Dermis blood vessel endothelial cell (primary cell): ENCODE measurements around the gene THSD4. TPM values are rescaled to one million over a fixed set of nuclear protein-coding genes. Genes with fewer than 3 reads are reported as not detected.
A peak's percentile ranks its signal among the peaks of the same experiment; 100 is the strongest.

Source experiments
- DNase-seq: peaks from one replicate; pipeline ENCODE4 v3.0.0; 2010
- total RNA-seq: library from RNA; depleted of rRNA; stranded (reverse); fragments of >200 nt; gene quantifications from 2 replicates; pipeline ENCODE4 v1.2.3, GENCODE V29; 2014

THSD4 gene
- total RNA-seq, 1 donor from 2014 or later, result 34.2 TPM

- DNase-seq, result peak; percentile 74
Observed at GRCh38 chr15:71707230-71708050, 592.2 kb downstream of the THSD4 start.

DNA sequence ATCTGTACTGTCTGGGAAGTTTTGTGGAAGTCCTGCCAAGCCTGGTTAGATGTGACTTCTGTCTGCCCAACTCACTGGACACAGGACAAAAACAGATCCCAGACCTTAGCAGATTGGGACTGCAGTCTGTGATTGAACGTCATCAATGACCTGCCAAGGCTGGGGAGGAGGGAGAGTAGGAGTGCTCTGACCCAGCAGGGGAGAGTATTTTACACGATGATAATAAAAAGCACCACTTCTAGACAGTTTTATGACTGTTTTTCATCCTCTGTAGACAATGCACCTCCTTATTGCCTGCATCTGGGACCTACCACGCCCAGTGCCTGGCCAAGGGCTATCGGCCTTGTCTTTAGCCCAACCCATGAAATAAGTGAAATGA, 592.8 kb downstream of the THSD4 start:
- peak; percentile 12 for DNase-seq

DNA sequence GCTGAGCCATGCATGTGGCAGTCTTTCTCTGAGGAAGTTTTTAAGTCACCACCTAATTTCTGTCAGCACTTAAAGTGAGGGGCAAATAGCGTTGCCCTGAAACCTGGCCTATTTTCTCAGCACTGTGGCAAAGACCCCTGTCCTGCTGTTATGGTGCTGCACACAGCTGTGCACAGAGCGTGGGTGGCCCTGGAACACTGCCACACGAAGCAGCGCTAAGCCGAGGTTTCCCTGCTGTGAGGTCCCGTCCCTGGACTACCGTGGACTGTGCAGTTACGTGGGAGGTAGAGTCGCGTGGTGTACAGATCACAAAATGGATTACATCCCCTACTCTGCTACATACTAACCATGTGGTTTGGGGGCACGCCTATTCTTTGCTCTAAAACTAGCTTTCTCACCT, 593.5 kb downstream of the THSD4 start:
- no peak for DNase-seq

- DNase-seq, result no peak
Observed at GRCh38 chr15:71709808-71710418, 594.6 kb downstream of the THSD4 start.

DNA sequence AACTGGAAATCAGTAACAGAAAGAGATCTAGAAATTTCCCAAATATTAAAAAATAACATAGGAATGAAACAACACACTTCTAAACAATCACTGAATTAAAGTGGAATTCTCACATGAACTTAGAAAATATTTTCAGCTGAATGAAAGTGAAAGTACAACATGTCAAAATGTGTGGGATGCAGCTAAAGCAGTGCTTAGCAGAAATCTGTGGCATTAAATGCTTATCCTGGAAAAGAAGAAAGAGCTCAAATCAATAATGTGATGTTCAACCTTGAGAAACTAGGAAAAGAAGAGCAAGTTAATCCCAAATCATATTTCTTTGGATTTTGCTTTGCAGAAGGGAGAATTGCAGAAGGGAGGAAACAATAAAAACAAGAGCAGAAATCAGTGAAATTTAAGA, 596.9 kb downstream of the THSD4 start:
- no peak for DNase-seq

- no peak for DNase-seq
Observed at GRCh38 chr15:71713191-71713809, 598.0 kb downstream of the THSD4 start.

GRCh38 chr15:71715914-71716313, 600.6 kb downstream of the THSD4 start:
- peak; percentile 92 for DNase-seq

- peak; percentile 33 for DNase-seq
Observed at GRCh38 chr15:71716990-71717389, 601.7 kb downstream of the THSD4 start.

DNA sequence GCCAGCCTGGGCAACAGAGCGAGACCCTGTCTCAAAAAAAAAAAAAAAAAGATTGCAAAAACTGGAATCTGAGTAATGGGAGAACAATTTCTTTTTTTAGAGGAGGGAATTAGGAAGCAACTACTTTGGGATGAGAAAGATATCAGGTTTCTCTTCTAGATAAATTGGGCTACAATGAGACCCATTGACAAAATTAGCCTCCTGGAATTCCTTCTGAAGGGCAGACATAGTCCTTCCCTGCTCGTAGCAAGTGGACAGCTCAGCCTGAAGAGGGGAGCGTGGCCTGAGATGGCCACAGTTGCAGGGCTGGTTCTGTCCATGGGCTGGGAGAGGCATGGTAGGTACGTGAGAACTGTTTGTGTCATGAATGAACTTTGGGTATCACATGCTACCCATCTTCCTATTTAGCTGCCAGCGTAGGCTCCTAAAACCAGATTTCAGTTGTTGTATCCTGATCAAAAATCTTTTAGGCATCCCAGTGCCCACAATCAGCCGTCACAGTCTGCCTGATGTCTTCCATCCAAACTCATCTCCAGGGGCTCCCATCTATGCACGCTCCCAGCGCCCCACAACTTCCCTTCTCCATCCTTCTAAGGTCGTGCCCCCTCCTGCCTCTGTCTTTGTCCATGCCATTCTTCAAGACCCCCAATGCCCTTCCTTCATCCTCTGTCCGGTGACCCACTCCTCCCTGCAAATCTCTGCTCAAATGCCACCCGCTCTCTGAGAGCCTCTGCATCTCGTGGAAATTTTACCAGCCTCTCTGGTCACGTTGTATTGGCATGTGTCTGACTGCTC, 603.0 kb downstream of the THSD4 start:
- DNase-seq, result no peak

DNA sequence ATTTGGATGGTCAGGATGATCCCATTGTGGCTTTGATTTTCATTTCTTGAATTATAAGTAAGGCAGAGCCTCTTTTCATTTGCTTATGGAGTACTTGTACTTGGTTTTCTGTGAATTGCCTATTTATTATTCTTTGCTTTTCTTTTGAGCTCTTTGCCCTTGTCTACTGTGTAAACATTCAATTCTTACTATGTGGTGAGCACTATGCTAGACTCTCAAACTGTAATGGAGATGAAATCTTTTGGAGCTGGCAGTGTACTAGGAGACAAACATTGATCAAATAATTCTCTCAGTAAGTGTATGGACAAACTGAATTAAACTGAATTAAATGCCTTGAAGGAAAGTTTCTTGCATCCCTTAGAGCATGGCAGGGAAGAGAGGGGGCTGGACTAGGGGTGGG, 608.1 kb downstream of the THSD4 start:
- DNase-seq, result no peak

DNA sequence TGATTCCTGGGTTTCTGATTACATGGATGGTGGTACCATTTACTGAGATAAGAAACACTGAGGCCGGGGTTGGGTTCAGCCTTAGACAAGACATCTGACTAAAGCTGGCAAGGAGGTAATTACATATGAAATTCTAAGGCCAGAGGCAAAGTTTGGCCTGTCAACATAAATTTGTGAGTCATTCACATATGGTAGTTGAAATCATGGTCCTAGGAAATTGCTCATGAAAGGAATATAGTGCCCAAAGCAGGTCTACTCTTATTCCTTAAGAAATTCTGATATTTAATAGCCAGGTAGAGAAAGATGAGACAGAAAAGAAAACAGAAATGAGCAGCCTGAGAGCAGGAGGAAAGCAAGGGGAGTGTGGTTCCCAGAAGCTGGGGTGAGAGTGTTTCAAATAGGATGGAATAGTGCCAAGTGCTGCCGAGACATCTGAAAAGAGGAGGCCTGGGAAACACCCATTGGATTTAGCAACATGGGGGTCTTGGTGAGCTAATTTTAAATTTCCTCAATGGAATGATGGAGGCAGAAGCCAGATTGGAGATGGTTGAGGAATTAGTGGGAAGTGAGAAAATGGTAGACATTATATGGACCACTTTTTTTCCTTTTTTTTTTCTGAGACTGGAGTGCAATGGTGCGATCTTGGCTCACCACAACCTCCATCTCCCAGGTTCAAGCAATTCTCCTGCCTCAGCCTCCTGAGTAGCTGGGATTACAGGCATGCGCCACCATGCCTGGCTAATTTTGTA, 610.1 kb downstream of the THSD4 start:
- DNase-seq, result peak; percentile 41

DNA sequence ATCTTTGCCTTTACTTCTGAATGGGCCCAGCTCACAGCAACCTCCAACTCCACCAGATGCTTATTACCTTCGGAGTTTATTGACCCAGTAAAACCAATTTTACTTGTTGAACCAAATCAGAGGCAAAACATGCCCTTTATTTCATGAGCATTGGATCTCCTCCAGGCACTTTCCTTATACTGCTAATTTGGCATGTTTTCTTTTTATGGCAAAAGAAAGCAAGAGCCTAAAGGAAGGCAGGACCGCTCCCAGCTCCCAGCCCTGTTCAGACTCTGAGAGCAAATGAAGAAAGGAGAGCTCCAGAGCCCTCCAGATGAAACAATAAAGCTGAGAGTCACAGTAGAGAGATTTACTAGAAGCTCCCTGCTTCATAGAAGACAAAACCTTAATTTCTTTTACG, 613.6 kb downstream of the THSD4 start:
- no peak for DNase-seq

- DNase-seq, result no peak
Observed at GRCh38 chr15:71729319-71729718, 614.0 kb downstream of the THSD4 start.

DNA sequence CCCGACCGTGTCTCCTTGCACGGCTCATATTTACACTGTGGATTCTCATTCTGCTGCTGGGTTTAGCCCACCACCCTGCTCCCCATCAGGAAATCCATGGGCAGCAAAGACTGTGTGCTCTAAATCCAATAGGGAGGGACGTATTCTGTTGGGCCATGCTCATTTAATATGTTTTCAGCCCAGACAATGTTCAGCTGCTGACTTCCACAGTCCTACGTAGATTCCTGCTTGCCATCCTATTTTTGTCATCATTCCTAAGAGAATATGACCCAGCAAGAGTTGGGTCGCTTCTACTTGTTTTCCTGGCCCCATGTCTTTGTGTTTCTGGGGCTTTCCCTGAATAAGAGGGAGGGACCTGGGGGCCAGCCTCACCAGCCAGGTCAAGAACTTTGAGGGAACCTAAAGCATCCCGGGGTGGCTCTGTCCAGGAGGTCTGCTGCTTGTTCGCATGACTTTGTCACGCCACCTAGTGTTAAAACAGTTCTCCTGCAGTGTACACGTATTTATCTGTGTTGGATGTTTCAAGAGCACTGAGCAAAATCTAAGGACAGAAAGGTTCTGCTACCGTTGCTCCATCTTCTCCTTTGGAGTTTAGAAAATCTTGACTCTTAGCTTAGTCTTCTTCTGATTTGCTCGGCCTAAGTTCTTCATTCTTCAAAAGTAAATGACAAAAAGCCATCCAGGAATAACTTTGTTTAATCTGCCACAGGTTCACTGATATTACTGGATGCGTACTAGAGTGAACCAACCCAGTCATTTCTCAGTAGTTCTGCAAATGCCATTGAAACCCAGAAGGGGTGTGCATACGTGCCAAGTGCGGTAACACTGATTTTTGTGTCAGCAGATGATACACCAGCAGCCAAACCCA, 615.2 kb downstream of the THSD4 start:
- DNase-seq, result peak; percentile 87

GRCh38 chr15:71732636-71733035, 617.4 kb downstream of the THSD4 start:
- DNase-seq, result no peak

DNA sequence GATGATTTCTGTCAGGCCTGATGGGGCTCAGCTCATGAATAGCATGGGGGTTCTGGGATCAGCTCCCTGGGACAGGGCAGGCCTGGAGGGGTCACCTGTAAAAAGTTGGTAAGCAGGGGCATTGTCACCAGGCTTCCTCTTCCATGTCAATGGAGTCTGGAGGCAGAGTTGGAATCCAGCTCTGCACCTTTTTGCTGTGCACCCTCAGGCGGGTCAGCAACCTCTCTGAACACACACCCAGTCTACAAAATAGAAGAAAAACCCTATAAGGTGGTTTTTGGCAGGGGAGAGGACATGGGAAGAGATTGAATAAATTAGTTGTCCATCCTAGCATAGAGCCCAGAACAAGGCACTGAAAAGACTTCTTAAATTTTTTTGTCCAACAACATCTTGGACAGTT, 617.9 kb downstream of the THSD4 start:
- DNase-seq, result no peak

- DNase-seq, result no peak
Observed at GRCh38 chr15:71734709-71735384, 619.6 kb downstream of the THSD4 start.

DNA sequence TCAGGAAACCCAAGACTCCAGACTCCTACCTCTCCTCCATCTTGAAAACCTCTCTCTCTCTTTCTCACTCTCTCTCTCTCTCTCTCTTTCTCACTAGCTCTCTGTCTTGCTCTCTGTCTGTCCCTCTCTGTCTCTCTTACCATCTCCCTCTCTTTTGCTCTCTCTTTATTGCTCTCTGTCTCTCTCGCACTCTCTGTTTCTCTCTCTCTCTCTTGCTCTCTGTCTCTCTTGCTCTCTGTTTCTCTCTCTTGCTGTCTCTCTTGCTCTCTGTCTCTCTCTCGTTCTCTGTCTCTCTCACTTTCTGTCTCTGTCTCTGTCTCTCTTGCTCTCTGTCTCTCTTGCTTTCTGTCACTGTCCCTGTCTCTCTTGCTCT, 620.1 kb downstream of the THSD4 start:
- DNase-seq, result no peak

DNA sequence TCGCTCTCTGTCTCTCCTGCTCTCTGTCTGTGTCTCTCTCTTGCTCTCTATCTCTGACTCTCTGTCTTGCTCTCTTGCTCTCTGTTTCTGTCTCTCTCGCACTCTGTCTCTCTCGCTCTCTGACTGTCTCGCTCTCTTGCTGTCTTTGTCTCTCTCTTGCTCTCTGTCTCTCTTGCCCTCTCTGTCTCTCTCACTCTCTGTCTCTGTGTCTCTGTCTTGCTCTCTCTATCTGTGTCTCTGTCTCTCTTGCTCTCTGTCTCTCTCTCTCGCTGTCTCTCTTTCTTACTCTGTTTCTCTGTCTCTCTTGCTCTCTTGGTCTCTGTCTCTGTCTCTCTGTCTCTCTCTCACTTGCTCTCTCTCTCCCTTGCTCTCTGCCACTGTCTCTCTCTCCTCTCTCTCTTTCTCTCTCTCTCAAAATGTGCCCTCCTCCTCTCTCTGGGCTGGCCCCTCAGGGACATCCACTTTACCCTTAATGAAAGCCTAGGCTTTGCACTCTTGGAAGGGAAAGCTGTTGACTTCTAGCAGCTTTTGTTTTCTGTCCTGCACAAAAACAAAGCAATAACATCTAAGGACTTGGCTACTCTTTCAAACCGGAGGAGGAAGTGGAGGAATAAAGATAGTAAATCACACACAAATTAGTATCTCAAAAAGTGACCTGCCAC, 621.1 kb downstream of the THSD4 start:
- no peak for DNase-seq

DNA sequence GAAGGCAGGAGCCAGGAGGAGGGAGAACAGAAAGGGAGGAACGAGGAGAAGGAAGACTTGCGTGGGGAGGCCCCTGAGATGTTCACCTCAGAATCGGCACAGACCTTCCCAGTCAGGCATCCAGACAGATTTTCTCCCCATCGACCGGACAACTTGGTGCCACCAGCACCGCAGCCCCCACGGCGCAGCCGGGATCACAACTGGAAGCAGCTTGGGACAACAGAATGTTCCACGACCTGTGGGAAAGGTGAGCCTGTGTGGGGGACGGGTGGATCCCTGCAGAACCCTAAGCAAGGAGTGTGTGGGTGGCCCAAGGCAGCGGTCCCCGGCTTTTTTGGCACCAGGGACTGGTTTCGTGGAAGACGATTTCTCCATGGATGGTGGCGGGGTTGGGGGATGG, 622.5 kb downstream of the THSD4 start:
- no peak for DNase-seq
